ENCODE data around the gene SLC7A7.
"Not testable (repeated sequence)": the region's sequence is repeated elsewhere in the genome, so short reads cannot be mapped to it uniquely, and the experiment has no call there.

The SLC7A7 gene

DNA sequence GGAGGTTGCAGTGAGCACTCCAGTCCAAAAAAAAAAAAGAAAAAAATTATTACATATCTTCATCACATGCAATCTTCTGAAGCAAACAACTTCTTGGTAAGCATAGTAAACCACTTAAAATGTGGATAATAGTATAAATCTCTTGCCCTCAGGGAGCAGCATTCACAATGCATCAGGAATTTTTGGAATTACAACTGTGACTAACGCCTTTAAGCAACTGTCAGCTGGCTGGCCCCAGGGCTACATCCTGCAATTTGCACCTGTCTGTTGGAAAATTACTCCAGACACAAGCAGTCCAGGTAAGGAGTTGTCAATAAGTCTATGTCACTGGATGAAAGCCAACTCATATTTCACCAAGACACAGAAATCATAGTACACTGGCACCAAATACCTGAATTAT lies 5.5 kb upstream of the SLC7A7 start:
- no peak for DNase-seq

- no peak for DNase-seq
Observed at GRCh38 chr14:22819151-22819988, 4.1 kb upstream of the SLC7A7 start.

DNA sequence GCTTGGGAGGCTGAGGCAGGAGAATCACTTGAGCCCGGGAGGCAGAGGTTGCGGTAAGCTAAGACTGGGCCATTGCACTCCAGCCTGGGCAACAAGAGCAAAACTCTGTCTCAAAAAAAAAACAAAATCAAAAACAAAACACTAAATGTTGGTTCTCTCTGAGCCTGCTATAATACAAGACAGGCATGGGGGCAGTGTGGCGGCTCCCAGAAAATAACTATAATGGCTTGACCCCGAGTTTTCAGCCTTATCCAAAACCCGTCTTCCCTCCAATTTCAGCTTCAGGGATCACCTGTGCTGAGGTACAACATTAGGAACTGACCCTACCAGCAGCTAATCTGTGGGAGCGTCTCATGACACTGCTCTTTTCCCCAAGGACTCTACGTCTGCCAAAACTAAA lies 862 bp downstream of the SLC7A7 start:
- DNase-seq = no peak

DNA sequence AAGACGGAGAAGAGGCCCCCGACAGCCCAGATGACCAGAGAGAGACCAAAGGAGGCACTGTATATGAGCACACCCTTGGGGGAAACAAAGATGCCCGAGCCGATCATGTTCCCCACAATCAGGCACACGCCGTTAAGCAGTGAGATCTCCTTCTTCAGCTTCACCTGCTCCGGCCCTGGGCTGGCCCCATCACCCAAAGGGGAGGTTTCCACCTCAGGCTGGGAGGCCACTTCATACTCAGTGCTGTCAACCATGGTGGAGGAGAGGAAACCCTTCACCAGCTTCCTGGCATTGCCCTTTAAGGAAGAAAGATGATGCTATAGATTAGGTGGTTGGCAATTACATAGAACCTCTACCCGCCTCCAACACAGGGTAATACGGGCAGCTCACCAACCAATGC lies 2.1 kb downstream of the SLC7A7 start:
- no peak for DNase-seq

DNA sequence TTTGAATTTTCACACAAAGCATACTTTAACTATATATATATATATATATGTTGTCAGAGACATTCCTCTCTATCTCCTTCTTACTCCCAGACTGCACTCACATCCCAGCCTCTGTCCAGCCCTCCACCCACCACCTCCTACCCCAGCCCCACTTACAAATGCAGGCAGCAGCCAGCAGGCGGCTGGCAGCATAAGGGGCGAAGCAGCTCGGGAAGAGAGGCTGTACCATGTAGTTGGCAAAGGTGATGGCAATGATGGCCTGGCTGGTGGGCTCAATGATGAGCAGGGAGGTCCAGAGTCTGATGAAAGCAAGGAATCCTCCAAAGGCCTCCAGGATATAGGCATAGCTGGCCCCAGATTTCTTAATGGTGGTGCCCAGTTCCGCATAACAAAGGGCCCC lies 2.5 kb downstream of the SLC7A7 start:
- DNase-seq = no peak

DNA sequence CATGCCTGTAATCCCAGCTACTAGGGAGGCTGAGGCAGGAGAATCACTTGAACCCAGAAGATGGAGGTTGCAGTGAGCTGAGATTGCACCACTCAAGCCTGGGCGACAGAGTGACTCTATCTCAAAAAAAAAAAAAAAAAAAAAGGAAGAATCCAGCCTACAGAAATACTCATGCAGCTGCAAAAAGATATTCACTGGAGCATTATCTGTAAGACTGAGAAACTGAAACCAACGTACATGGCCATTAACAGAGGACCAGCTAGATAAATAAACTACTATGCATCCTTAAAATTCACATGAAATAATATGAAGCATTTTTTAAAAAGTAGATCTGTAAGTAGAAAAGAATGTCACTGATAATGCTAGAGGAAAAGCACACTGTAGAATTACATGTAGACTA lies 3.5 kb downstream of the SLC7A7 start:
- DNase-seq = no peak

GRCh38 chr14:22808388-22809209 lies 6.6 kb downstream of the SLC7A7 start:
- DNase-seq = no peak

DNA sequence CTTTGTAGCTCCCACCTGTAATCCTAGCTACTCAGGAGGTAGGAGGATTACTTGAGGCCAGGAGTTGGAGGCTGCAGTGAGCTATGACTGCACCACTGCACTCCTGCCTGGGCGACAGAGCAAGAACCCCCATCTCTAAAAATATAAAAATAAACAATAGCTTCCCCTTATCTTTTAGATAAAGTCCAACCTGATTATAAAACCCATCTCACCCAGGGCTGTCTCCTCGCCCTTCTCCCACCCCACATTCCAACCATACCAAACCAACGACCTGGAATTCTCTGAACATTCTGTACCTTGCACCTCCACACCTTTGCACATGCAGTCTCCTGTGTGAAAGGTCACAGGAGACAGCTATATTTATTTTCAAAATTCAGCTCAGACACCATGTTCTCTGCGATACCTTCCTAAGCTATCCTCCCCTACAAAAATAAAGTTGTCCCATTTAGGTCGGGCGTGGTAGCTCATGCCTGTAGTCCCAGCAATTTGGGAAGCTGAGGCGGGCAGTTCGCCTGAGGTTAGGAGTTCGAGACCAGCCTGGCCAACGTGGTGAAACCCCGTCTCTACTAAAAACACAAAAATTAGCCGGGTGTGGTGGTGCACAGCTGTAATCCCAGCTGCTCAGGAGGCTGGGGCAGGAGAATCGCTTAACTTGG lies 7.7 kb downstream of the SLC7A7 start:
- DNase-seq = no peak

DNA sequence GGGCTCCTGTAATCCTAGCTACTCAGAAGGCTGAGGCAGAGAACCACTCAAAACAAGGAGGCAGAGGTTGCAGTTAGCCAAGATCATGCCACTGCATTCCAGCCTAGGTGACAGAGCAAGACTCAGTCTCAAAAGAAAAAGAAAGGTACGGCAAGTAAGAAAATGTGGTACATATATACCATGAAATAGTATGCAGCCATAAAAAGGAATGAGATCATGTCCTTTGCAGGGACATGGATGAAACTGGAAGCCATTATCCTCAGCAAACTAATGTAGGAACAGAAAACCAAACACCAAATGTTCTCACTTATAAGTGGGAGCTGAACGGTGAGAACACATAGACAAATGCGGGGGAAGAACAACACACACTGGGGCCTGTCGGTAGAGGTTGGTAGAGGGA lies 10.0 kb downstream of the SLC7A7 start:
- DNase-seq = not testable (repeated sequence)

GRCh38 chr14:22803687-22803974 lies 11.6 kb downstream of the SLC7A7 start:
- DNase-seq = no peak

- no peak for DNase-seq
Observed at GRCh38 chr14:22802860-22803686, 12.2 kb downstream of the SLC7A7 start.

- no peak for DNase-seq
Observed at GRCh38 chr14:22801716-22802115, 13.5 kb downstream of the SLC7A7 start.

- no peak for DNase-seq
Observed at GRCh38 chr14:22800346-22800745, 14.9 kb downstream of the SLC7A7 start.

DNA sequence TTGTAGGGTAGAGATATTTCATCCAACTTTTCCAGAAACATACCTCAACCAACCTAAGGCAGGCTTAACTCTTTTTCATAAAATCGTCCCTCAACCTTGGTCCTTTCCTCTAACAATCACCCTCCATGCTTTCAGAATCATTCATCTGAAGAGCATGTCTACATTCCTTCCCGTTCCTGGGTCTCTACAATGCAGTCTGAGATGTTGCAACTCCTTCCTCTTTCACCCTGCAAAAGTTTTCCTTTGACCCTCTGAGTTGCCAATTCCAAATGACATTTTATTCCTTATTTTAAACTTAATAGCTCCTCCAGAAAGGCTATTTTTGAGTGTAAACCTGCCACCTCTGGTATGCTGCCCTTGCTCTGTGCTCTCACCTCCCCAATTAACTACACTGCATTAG lies 16.7 kb downstream of the SLC7A7 start:
- no peak for DNase-seq

- no peak for DNase-seq
Observed at GRCh38 chr14:22797017-22797917, 18.0 kb downstream of the SLC7A7 start.

DNA sequence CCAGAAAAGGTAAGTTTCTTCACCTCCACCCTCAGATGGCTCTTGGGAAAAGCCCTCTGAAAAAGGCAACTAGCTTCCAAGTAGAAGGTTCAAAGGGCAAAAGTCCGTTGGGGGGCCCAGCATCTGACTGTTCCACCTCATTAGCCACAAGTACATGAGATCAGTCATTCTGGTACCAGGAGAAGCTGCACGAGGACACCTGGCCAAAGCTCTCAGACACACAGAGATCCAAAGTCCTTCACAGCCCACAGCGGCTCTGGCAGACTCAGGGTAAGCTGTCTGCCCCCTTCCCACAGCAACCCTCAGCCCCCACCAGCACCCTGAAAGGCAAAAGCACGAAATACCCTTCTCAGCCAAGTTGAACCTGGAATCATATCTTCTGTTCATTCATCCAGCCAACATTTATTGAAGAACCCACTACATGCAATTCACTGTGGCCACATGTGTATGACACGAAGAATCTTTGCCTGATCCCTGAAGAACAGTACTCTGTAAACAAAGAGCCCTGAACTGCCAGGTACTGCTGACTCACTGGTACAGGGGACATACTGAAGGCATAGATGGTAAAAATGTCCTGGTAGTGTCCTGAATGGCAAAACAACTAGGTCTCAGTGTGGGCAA lies 19.0 kb downstream of the SLC7A7 start:
- no peak for DNase-seq

DNA sequence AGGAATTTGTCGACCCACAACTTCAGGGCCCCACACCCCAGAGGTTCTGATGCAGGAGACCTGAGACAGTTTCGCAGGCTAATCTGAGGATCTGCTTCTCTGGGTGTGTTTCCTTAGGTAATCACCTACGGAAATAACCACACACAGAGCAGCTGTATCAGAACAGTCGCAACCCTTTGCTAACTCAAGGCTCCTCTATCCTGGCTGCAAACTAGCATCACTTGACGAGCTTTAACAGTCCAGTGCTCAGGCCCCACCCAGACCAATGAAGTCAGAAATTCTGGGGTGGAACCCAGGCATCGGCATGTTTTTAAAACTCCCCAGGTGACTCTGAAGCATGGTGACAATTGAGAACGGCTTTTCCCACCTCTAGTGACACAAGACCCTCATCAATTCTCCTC lies 20.7 kb downstream of the SLC7A7 start:
- no peak for DNase-seq

DNA sequence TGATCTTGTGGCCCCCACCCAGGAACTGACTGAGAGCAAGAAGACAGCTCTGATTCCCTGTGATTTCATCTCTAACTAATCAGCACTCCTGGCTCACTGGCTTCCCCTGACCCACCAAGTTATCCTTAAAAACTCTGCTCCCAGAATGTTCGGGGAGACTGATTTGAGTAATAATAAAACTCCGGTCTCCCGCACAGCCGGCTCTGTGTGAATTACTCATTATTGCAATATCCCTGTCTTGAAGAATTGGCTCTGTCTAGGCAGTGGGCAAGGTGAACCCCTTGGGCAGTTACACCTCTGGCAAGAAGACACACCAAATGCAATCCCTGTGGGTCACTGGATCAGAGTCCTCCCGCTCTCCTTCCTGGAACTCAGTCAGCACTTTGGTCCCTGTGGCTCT lies 21.3 kb downstream of the SLC7A7 start:
- no peak for DNase-seq

GRCh38 chr14:22793550-22793949 lies 21.7 kb downstream of the SLC7A7 start:
- DNase-seq = not testable (repeated sequence)

DNA sequence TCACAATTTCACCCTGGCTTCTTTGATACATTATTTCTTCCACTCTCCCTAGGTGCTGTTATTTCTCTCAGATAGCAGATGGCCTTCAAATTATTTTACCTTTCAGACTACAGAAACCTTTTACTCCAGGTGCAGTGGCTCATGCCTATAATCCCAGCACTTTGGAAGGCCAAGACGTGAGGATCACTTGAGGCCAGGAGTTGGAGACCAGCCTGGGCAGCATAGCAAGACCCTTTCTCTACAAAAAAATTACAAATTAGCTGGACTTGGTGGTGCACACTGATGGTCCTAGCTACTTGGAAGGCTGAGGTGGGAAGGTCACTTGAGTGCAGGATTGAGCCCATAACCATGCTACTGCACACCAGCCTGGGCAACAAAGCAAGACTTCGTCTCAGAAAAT lies 23.1 kb downstream of the SLC7A7 start:
- DNase-seq = no peak

- DNase-seq = no peak
Observed at GRCh38 chr14:22791301-22791700, 23.9 kb downstream of the SLC7A7 start.
